ENCODE data around the gene RGS12.

Gene RGS12

DNA sequence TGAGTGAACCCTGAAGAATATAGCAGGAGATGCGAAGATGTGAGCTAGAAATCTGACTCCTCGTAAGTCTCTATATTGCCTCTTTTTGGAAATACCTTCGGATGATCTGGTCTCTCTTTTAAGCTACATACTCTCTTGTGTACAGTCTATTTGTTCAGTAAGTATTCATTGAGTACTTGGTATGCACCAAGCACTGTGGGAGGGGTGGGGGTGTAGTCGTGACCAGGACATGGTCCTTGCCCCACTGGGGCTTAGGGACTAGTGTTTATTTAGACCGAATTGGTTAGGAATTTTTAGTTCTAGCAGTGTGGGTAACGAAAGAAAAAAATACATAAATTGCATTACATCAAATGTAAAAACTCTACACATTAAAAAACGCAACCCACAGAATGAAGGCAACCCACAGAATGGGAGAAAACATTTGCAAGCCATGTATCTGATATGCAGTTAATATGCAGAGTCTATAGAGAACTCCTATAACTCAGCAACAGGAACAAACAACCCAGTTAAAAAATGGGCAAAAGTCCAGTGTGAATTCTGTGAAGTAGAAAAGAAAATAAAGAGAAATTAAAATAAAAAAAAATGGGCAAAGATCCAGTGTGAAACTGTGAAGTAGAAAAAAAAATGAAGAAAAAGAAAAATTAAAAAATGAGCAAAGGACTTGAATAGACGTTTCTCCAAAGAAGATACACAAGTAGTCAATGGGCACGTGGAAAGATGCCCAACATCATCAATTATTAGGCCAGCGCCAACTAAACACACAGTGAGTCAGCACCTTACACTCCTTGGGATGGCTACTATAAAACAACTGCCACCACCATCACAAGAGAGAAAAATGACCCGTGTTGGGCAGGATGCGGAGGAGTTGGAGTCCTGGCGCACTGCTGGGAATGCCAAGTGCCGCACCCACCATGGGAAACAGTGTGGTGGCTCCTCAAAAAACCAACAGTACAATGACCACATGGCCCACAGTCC, 43.8 kb downstream of the RGS12 start:
- no peak for DNase-seq (ENCODE audit: low read depth in 1 of 2, low spot score in 1 of 2)
- Histone ChIP-seq H3K27ac (replicated peaks) (no peak overlapping the region), H3K4me3 (replicated peaks; ENCODE audit: insufficient read depth, low read length) (no peak overlapping the region), H3K27me3 (ENCODE audit: insufficient read depth, poor library complexity, severe bottlenecking) (no peaks in the 10 kb centered on the region)
- TF ChIP-seq, protein P1, sequence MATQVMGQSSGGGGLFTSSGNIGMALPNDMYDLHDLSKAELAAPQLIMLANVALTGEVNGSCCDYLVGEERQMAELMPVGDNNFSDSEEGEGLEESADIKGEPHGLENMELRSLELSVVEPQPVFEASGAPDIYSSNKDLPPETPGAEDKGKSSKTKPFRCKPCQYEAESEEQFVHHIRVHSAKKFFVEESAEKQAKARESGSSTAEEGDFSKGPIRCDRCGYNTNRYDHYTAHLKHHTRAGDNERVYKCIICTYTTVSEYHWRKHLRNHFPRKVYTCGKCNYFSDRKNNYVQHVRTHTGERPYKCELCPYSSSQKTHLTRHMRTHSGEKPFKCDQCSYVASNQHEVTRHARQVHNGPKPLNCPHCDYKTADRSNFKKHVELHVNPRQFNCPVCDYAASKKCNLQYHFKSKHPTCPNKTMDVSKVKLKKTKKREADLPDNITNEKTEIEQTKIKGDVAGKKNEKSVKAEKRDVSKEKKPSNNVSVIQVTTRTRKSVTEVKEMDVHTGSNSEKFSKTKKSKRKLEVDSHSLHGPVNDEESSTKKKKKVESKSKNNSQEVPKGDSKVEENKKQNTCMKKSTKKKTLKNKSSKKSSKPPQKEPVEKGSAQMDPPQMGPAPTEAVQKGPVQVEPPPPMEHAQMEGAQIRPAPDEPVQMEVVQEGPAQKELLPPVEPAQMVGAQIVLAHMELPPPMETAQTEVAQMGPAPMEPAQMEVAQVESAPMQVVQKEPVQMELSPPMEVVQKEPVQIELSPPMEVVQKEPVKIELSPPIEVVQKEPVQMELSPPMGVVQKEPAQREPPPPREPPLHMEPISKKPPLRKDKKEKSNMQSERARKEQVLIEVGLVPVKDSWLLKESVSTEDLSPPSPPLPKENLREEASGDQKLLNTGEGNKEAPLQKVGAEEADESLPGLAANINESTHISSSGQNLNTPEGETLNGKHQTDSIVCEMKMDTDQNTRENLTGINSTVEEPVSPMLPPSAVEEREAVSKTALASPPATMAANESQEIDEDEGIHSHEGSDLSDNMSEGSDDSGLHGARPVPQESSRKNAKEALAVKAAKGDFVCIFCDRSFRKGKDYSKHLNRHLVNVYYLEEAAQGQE (IDR thresholded peaks at IDR 0.05; ENCODE audit: insufficient replicate concordance, low read depth): no peak
- no peak for TF ChIP-seq GABPA (IDR thresholded peaks at IDR 0.05; ENCODE audit: low read depth)
- TF ChIP-seq POLR2AphosphoS5 (IDR thresholded peaks at IDR 0.05; ENCODE audit: low read depth): no peak
- TF ChIP-seq SPI1 (IDR thresholded peaks at IDR 0.05; ENCODE audit: borderline replicate concordance, low read depth): no peak

DNA sequence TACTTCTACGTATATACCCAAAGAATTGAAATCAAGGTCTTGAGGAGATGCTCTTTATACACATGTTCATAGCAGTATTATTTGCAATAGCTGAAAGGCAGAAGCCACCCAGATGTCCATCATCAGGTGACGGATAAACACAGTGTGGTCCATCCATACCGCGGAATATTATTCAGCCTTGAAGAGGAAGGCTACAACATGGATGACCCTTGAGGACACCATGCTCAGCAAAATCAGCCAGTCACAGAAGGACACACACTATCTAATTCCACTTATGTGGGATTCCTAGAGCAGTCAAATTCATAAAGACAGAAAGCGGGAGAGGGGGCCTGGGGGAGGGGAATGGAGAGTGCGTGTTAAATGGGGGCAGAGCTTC, 44.5 kb downstream of the RGS12 start:
- TF ChIP-seq GABPA (IDR thresholded peaks at IDR 0.05; ENCODE audit: low read depth) (no peak), POLR2AphosphoS5 (IDR thresholded peaks at IDR 0.05; ENCODE audit: low read depth) (no peak), SPI1 (IDR thresholded peaks at IDR 0.05; ENCODE audit: borderline replicate concordance, low read depth) (no peak)
- TF ChIP-seq, protein P1 (IDR thresholded peaks at IDR 0.05; ENCODE audit: insufficient replicate concordance, low read depth): no peak
- TF ChIP-seq, protein P2, sequence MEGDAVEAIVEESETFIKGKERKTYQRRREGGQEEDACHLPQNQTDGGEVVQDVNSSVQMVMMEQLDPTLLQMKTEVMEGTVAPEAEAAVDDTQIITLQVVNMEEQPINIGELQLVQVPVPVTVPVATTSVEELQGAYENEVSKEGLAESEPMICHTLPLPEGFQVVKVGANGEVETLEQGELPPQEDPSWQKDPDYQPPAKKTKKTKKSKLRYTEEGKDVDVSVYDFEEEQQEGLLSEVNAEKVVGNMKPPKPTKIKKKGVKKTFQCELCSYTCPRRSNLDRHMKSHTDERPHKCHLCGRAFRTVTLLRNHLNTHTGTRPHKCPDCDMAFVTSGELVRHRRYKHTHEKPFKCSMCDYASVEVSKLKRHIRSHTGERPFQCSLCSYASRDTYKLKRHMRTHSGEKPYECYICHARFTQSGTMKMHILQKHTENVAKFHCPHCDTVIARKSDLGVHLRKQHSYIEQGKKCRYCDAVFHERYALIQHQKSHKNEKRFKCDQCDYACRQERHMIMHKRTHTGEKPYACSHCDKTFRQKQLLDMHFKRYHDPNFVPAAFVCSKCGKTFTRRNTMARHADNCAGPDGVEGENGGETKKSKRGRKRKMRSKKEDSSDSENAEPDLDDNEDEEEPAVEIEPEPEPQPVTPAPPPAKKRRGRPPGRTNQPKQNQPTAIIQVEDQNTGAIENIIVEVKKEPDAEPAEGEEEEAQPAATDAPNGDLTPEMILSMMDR (IDR thresholded peaks at IDR 0.05; ENCODE audit: insufficient read depth, low read length): no peak
- Histone ChIP-seq H3K27me3 (ENCODE audit: insufficient read depth, poor library complexity, severe bottlenecking) (no peaks in the 10 kb centered on the region), H3K4me3 (replicated peaks; ENCODE audit: insufficient read depth, low read length) (no peak overlapping the region), H3K27ac (replicated peaks) (no peak overlapping the region)
- no peak for DNase-seq (ENCODE audit: low read depth in 1 of 2, low spot score in 1 of 2)

DNA sequence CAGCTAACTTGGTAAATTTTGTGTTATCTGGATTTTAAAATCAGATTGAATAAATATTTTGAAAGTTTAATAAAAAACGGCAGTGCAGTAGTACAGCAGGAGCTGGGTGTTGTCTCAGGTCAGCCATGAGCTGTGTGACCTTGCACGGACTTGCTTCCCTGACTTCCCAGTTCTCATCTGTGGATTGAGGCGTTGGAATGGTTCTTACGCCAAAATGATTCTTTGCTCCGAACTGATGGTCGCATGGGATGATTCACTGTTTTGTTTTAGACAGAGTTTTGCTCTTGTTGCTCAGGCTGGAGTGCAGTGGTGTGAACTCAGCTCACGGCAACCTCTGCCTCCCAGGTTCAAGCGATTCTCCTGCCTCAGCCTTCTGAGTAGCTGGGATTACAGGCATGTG, 45.0 kb downstream of the RGS12 start:
- H3K27me3 ChIP-seq (ENCODE audit: insufficient read depth, poor library complexity, severe bottlenecking): no peaks in the 10 kb centered on the region
- no peak for DNase-seq (ENCODE audit: low read depth in 1 of 2, low spot score in 1 of 2)
- TF ChIP-seq, protein P2 (IDR thresholded peaks at IDR 0.05; ENCODE audit: insufficient read depth, low read length): no peak
- TF ChIP-seq POLR2AphosphoS5 (IDR thresholded peaks at IDR 0.05; ENCODE audit: low read depth): no peak
- no peak for TF ChIP-seq SPI1 (IDR thresholded peaks at IDR 0.05; ENCODE audit: borderline replicate concordance, low read depth)
- TF ChIP-seq GABPA (IDR thresholded peaks at IDR 0.05; ENCODE audit: low read depth): no peak
- TF ChIP-seq, protein P1 (IDR thresholded peaks at IDR 0.05; ENCODE audit: insufficient replicate concordance, low read depth): no peak
- H3K4me3 ChIP-seq (replicated peaks; ENCODE audit: insufficient read depth, low read length): no peak overlapping the region
- H3K27ac ChIP-seq (replicated peaks): no peak overlapping the region
